Measurements from ENCODE around the gene TP53I13. TPM values are rescaled to one million over a fixed set of nuclear protein-coding genes. Genes with fewer than 3 reads are reported as not detected.

Gene TP53I13
- total RNA-seq, 1 experiment from 2014 or later = 33.3 TPM

GRCh38 chr17:29593591-29594518, 25.4 kb downstream of the TP53I13 start:
- DNase-seq (ENCODE audit: low read depth, low spot score) (no peak), ATAC-seq (no peak)
- peaks cover 28 to 57% of the 10 kb centered on the region in 2 experiments for H3K4me1 ChIP-seq (ENCODE audit: control insufficient read depth in 1 of 2, insufficient read depth in 2 of 2, low read length in 2 of 2)
- CTCF ChIA-PET = interaction anchor here (1.0 to 3.4 kb wide), 9 partner anchors 14 to 502 kb away, joined by 3 to 57 read pairs (median 16); partner anchors contain the start of genes ABHD15 and TP53I13
- BruUV-seq (replicated peaks) = no TSS peak
- RAD21 ChIA-PET (ENCODE audit: low non-redundant PET in 1 of 2, low total read pairs in 2 of 2, uncharacterized antibody in 2 of 2, unreplicated experiment in 2 of 2) = interaction anchor here in 1 of 2 experiments (0.6 kb wide), 1 partner anchor 8 kb away, joined by 3 read pairs; no protein-coding TSS in a partner anchor
- H3K9ac ChIP-seq (ENCODE audit: low read length) = peak overlapping the region; percentile 72
- intact Hi-C loops (cut with micrococcal nuclease) = loop anchor here (10.0 kb wide), 1 partner anchor 449 kb away; no protein-coding TSS in a partner anchor
- peak overlapping the region; percentile 94 for H3K27ac ChIP-seq (ENCODE audit: low read depth, low read length)
- H3K79me2 ChIP-seq (ENCODE audit: insufficient read depth, low read length) = peaks cover 39% of the 10 kb centered on the region
- no peaks in the 10 kb centered on the region for H3K27me3 ChIP-seq (ENCODE audit: insufficient read depth, low read length)
- H3K36me3 ChIP-seq (ENCODE audit: control insufficient read depth in 1 of 2, insufficient read depth in 2 of 2, low read length in 2 of 2) = no peaks in the 10 kb centered on the region
- POLR2A ChIA-PET = no interaction called here
- peak overlapping the region; percentile 68 to 74 for H3K4me3 ChIP-seq (replicated peaks in 1 of 2; ENCODE audit: low read depth in 1 of 2, low read length in 2 of 2)
- no peaks in the 10 kb centered on the region for H3K9me2 ChIP-seq (ENCODE audit: insufficient read depth)
- peak overlapping the region; percentile 82 for H3K4me2 ChIP-seq (ENCODE audit: low read length)
- H3K9me3 ChIP-seq (ENCODE audit: control insufficient read depth in 1 of 2, insufficient read depth in 1 of 2, low read depth in 1 of 2, low read length in 2 of 2) = no peaks in the 10 kb centered on the region
- H4K20me1 ChIP-seq (ENCODE audit: insufficient read depth) = no peaks in the 10 kb centered on the region
- H2AFZ ChIP-seq (ENCODE audit: low read depth, low read length, poor library complexity, severe bottlenecking) = no peak overlapping the region
- TF ChIP-seq ELF1 (IDR thresholded peaks at IDR 0.05; ENCODE audit: borderline replicate concordance, low read depth) (no peak), CEBPB (IDR thresholded peaks at IDR 0.05; ENCODE audit: low read depth) (no peak), ATF3 (IDR thresholded peaks at IDR 0.05) (no peak), RAD21 (IDR thresholded peaks at IDR 0.05; ENCODE audit: low read depth) (peak; percentile 48), SRF (IDR thresholded peaks at IDR 0.05; ENCODE audit: low read depth) (no peak), FOSL1 (IDR thresholded peaks at IDR 0.05; ENCODE audit: low read depth) (no peak), SIN3A (IDR thresholded peaks at IDR 0.05; ENCODE audit: low read depth) (peak; percentile 94; the same call in 1 of the 2 replicates), REST (IDR thresholded peaks at IDR 0.05; ENCODE audit: low read depth) (no peak; the same call in 1 of the 2 replicates), ZFX (IDR thresholded peaks at IDR 0.05) (peak; percentile 23; the same call in 1 of the 2 replicates), EGR1 (IDR thresholded peaks at IDR 0.05; ENCODE audit: low read depth) (no peak; the same call in 1 of the 2 replicates), ZNF274 (IDR thresholded peaks at IDR 0.05; ENCODE audit: low read depth, low read length) (no peak), ZBTB33 (IDR thresholded peaks at IDR 0.05; ENCODE audit: extremely low read depth, insufficient replicate concordance, low read length) (no peak), CTCF (IDR thresholded peaks at IDR 0.05 in 2 of 3, conservative IDR thresholded peaks at IDR 0.05 in 1 of 3; ENCODE audit: borderline replicate concordance in 1 of 3, insufficient read depth in 1 of 3, low read depth in 2 of 3, low read length in 2 of 3) (peak in 2 of 3 experiments; percentile 31 to 35; a peak in 2 of 6 replicates), POLR2A (IDR thresholded peaks at IDR 0.05; ENCODE audit: borderline replicate concordance, extremely low read depth, insufficient read depth, insufficient read length) (no peak), YY1 (IDR thresholded peaks at IDR 0.05; ENCODE audit: extremely low read depth, insufficient replicate concordance, low read depth, low read length) (no peak), JUND (IDR thresholded peaks at IDR 0.05) (no peak), MAX (IDR thresholded peaks at IDR 0.05) (peak; percentile 37; the same call in 1 of the 2 replicates)

Data from HCT116 (cell line).